GM23338 (cell line): ENCODE data around the gene PAPPA. TPM values are rescaled to one million over a fixed set of nuclear protein-coding genes. Genes with fewer than 3 reads are reported as not detected.

Experiments used
- ATAC-seq: fragments of 200-7000 bp; cut with Tn5 transposase; 3 replicates; pipeline ENCODE4 v1.9.1; 2020
- DNase-seq: peaks from one replicate; pipeline ENCODE4 v3.0.0-alpha.2; 2015; ENCODE audit warnings: low spot score
- H2AFZ ChIP-seq: fragments of 200-600 bp; sonication (generic); 2 replicates; pipeline ENCODE4 v1.8.0; 2016; ENCODE audit warnings: antibody characterized with exemption, mild to moderate bottlenecking, moderate library complexity
- H3F3A ChIP-seq: fragments of 200-600 bp; sonication (generic); replicated peaks from 2 replicates; pipeline ENCODE4 v1.8.0; 2017; ENCODE audit warnings: antibody characterized with exemption, mixed run types, low read depth
- H3K27ac ChIP-seq: fragments of 200-600 bp; sonication (generic); 2 replicates; pipeline ENCODE4 v1.6.1; 2016; ENCODE audit warnings: low read depth
- H3K27me3 ChIP-seq: fragments of 200-600 bp; sonication (generic); 2 replicates; pipeline ENCODE4 v1.8.0; 2016; ENCODE audit warnings: mild to moderate bottlenecking, mixed run types, moderate library complexity; ENCODE audit not compliant: insufficient read depth
- H3K36me3 ChIP-seq: fragments of 200-600 bp; sonication (generic); 2 replicates; pipeline ENCODE4 v1.8.0; 2016; ENCODE audit warnings: mild to moderate bottlenecking; ENCODE audit not compliant: insufficient read depth
- H3K4me1 ChIP-seq: fragments of 200-600 bp; sonication (generic); 2 replicates; pipeline ENCODE4 v1.8.0; 2016; ENCODE audit warnings: mild to moderate bottlenecking, moderate library complexity; ENCODE audit not compliant: insufficient read depth
- H3K4me2 ChIP-seq: fragments of 200-600 bp; sonication (generic); 2 replicates; pipeline ENCODE4 v1.7.1; 2017; ENCODE audit warnings: mixed run types
- H3K4me3 ChIP-seq: fragments of 200-600 bp; sonication (generic); 2 replicates; pipeline ENCODE4 v1.6.1; 2016; ENCODE audit warnings: mixed run types
- H3K79me2 ChIP-seq: fragments of 200-600 bp; sonication (generic); replicated peaks from 2 replicates; pipeline ENCODE4 v1.8.0; 2017; ENCODE audit warnings: mild to moderate bottlenecking; ENCODE audit not compliant: insufficient read depth
- H3K9me2 ChIP-seq: fragments of 200-600 bp; sonication (generic); 2 replicates; pipeline ENCODE4 v1.8.0; 2017; ENCODE audit not compliant: insufficient read depth
- H4K20me1 ChIP-seq: fragments of 200-600 bp; sonication (generic); replicated peaks from 2 replicates; pipeline ENCODE4 v1.8.0; 2017; ENCODE audit warnings: mild to moderate bottlenecking; ENCODE audit not compliant: insufficient read depth
- H3K27ac Mint-ChIP-seq: 2 replicates; pipeline ENCODE4 v1.8.0; 2020; ENCODE audit warnings: inconsistent platforms, mild to moderate bottlenecking, moderate library complexity, mixed read lengths
- H3K27me3 Mint-ChIP-seq: 3 replicates; pipeline ENCODE4 v1.8.0; 2022; ENCODE audit warnings: low read depth, mild to moderate bottlenecking, moderate library complexity, mixed read lengths, inconsistent platforms; ENCODE audit not compliant: insufficient read depth, poor library complexity
- H3K36me3 Mint-ChIP-seq: 3 replicates; pipeline ENCODE4 v1.8.0; 2021; ENCODE audit warnings: low read depth, mild to moderate bottlenecking, inconsistent platforms, moderate library complexity, mixed read lengths
- H3K4me1 Mint-ChIP-seq: 3 replicates; pipeline ENCODE4 v1.8.0; 2020; ENCODE audit warnings: mild to moderate bottlenecking, inconsistent platforms, mixed read lengths
- H3K4me3 Mint-ChIP-seq: 3 replicates; pipeline ENCODE4 v1.8.0; 2021; ENCODE audit warnings: moderate library complexity, mild to moderate bottlenecking, inconsistent platforms, mixed read lengths
- H3K9me3 Mint-ChIP-seq: 3 replicates; pipeline ENCODE4 v1.8.0; 2020; ENCODE audit warnings: moderate library complexity, mild to moderate bottlenecking, inconsistent platforms, mixed read lengths
- CREB1 ChIP-seq: fragments of 250-450 bp; sonication (Bioruptor Pico); IDR thresholded peaks from 2 replicates; pipeline ENCODE4 v1.5.0; 2020; ENCODE audit warnings: low read depth, mild to moderate bottlenecking, moderate library complexity
- CTCF ChIP-seq, 2 experiments: fragments of 200-600 bp in 1 of 2; sonication (generic) in 1 of 2; conservative IDR thresholded peaks; 2 replicates each; pipeline versions ENCODE4 v1.5.1 to v1.6.1; 2016 to 2017; ENCODE audit warnings: antibody characterized with exemption in 2 of 2, low read depth in 2 of 2, mild to moderate bottlenecking in 2 of 2, moderate library complexity in 1 of 2
- ETS1 ChIP-seq: IDR thresholded peaks from 2 replicates; pipeline ENCODE4 v1.6.1; 2016; ENCODE audit warnings: antibody characterized with exemption
- EZH2 ChIP-seq: fragments of 200-600 bp; sonication (generic); IDR thresholded peaks from one replicate; pipeline ENCODE4 v1.8.0; 2017; ENCODE audit warnings: antibody characterized with exemption, mild to moderate bottlenecking, low read depth; ENCODE audit not compliant: unreplicated experiment
- EZH2phosphoT487 ChIP-seq: fragments of 200-600 bp; sonication (generic); IDR thresholded peaks from one replicate; pipeline ENCODE4 v1.8.1; 2018; ENCODE audit warnings: antibody characterized with exemption; ENCODE audit not compliant: unreplicated experiment
- JUNB ChIP-seq: IDR thresholded peaks from one replicate; pipeline ENCODE4 v1.6.1; 2016; ENCODE audit warnings: antibody characterized with exemption; ENCODE audit not compliant: unreplicated experiment
- NANOG ChIP-seq: IDR thresholded peaks from 2 replicates; pipeline ENCODE4 v1.6.1; 2016; ENCODE audit warnings: antibody characterized with exemption, borderline replicate concordance
- POLR2AphosphoS5 ChIP-seq: IDR thresholded peaks from 2 replicates; pipeline ENCODE4 v1.6.1; 2016; ENCODE audit warnings: antibody characterized with exemption, low read depth
- REST ChIP-seq: IDR thresholded peaks from one replicate; pipeline ENCODE4 v1.6.1; 2018; ENCODE audit warnings: antibody characterized with exemption; ENCODE audit not compliant: unreplicated experiment
- STAT1 ChIP-seq: IDR thresholded peaks from one replicate; pipeline ENCODE4 v1.6.1; 2016; ENCODE audit warnings: antibody characterized with exemption; ENCODE audit not compliant: unreplicated experiment
- ZNF114 ChIP-seq: fragments of 250-450 bp; sonication (Bioruptor Pico); IDR thresholded peaks from 2 replicates; pipeline ENCODE4 v1.5.0; 2020; ENCODE audit warnings: mild to moderate bottlenecking, moderate library complexity
- ZNF331 ChIP-seq: fragments of 250-450 bp; sonication (Bioruptor Pico); IDR thresholded peaks from 2 replicates; pipeline ENCODE4 v1.5.0; 2020; ENCODE audit warnings: low read depth, mild to moderate bottlenecking, moderate library complexity
- ZNF462 ChIP-seq: fragments of 250-450 bp; sonication (Bioruptor Pico); IDR thresholded peaks from 2 replicates; pipeline ENCODE4 v1.5.0; 2020; ENCODE audit warnings: mild to moderate bottlenecking, moderate library complexity
- polyA plus RNA-seq: library from polyadenylated mRNA; unstranded; fragments of >200 nt; fragmentation: Nextera tagmentation; extraction: Ambion mirVana; gene quantifications from 2 replicates; pipeline ENCODE4 v1.2.1, GENCODE V29; 2016
- total RNA-seq: library from RNA; depleted of rRNA; stranded (reverse); fragments of >200 nt; shearing (Covaris generic); gene quantifications from 2 replicates; pipeline ENCODE4 v1.2.3, GENCODE V29; 2014

Gene PAPPA
- total and polyA plus RNA-seq, 2 experiments from 2014 or later: 0.38 to 0.66 TPM

GRCh38 chr9:116377179-116377798 is 223.7 kb downstream of the PAPPA start:
- no peak for TF ChIP-seq EZH2
- no peak for TF ChIP-seq EZH2phosphoT487
- TF ChIP-seq CREB1: no peak
- TF ChIP-seq STAT1: no peak
- no peak for TF ChIP-seq ETS1
- TF ChIP-seq POLR2AphosphoS5: no peak
- TF ChIP-seq ZNF331 (CRISPR knock-in tag): no peak
- no peak for TF ChIP-seq NANOG
- TF ChIP-seq ZNF462 (CRISPR knock-in tag): no peak
- TF ChIP-seq REST: no peak
- TF ChIP-seq JUNB: no peak
- TF ChIP-seq ZNF114 (CRISPR knock-in tag): no peak
- no peak for TF ChIP-seq CTCF (conservative IDR thresholded peaks at IDR 0.05; ENCODE audit: low read depth in 2 of 2)
- Histone ChIP-seq H2AFZ (no peak overlapping the region), H3K4me1 (no peaks in the 10 kb centered on the region), H3K9me2 (no peaks in the 10 kb centered on the region), H3K27me3 (no peaks in the 10 kb centered on the region), H3K4me2 (no peak overlapping the region), H3K4me3 (no peak overlapping the region), H3K27ac (no peak overlapping the region), H3K79me2 (no peaks in the 10 kb centered on the region), H4K20me1 (no peaks in the 10 kb centered on the region), H3F3A (no peaks in the 10 kb centered on the region), H3K36me3 (no peaks in the 10 kb centered on the region)
- H3K27me3 Mint-ChIP-seq: no peaks in the 10 kb centered on the region
- no peaks in the 10 kb centered on the region for H3K36me3 Mint-ChIP-seq
- H3K27ac Mint-ChIP-seq: no peak overlapping the region
- H3K9me3 Mint-ChIP-seq: no peaks in the 10 kb centered on the region
- DNase-seq: no peak
- ATAC-seq: no peak
- H3K4me1 Mint-ChIP-seq: no peaks in the 10 kb centered on the region
- no peak overlapping the region for H3K4me3 Mint-ChIP-seq
